CD4-positive, alpha-beta T cell (primary cell): ENCODE results near the gene RNF5. TPM values are rescaled to one million over a fixed set of nuclear protein-coding genes. Genes with fewer than 3 reads are reported as not detected.

Experiments used
- ATAC-seq: fragments of 200-7000 bp; cut with Tn5 transposase; one replicate; pipeline ENCODE4 v1.10.0; 2022; ENCODE audit warnings: mild to moderate bottlenecking; ENCODE audit not compliant: poor library complexity
- CTCF ChIA-PET: fragments of 350-600 bp; sonication (Branson Sonifier 250); formaldehyde crosslinking; loops from one replicate; lab custom pipeline; 2021; ENCODE audit warnings: antibody characterized with exemption, inconsistent platforms; lab: Charles Lee
- POLR2A ChIA-PET: fragments of 350-600 bp; sonication (Branson Sonifier 250); formaldehyde crosslinking; loops from one replicate; lab custom pipeline; 2021; ENCODE audit warnings: antibody characterized with exemption, inconsistent platforms; lab: Charles Lee
- DNase-seq, 14 experiments: peaks; one replicate each; pipeline ENCODE4 v3.0.0-alpha.2; 2013 to 2020; ENCODE audit warnings: mixed read lengths in 2 of 14
- H3K27ac ChIP-seq, 2 donors: one replicate each; pipeline versions ENCODE4 v1.5.1 to v1.7.0; 2013; ENCODE audit warnings: low read length in 2 of 2, low read depth in 1 of 2, mild to moderate bottlenecking in 1 of 2
- H3K27me3 ChIP-seq, 2 experiments: 1 replicate in 1 of 2; 2 replicates in 1 of 2; pipeline versions ENCODE4 v1.6.1 to v1.7.0; 2013; ENCODE audit warnings: low read length in 2 of 2, control low read depth in 1 of 2, mild to moderate bottlenecking in 1 of 2, moderate library complexity in 1 of 2; ENCODE audit not compliant: insufficient read depth in 2 of 2, control insufficient read depth in 1 of 2
- H3K36me3 ChIP-seq: one replicate; pipeline ENCODE4 v1.6.1; 2013; ENCODE audit warnings: low read length, control low read depth; ENCODE audit not compliant: insufficient read depth
- H3K4me1 ChIP-seq: one replicate; pipeline ENCODE4 v1.6.1; 2013; ENCODE audit warnings: low read length, control low read depth; ENCODE audit not compliant: insufficient read depth
- H3K4me3 ChIP-seq: one replicate; pipeline ENCODE4 v1.5.1; 2013; ENCODE audit warnings: mild to moderate bottlenecking, low read length, moderate library complexity
- H3K9me3 ChIP-seq, 2 experiments: 1 replicate in 1 of 2; 2 replicates in 1 of 2; pipeline versions ENCODE4 v1.6.1 to v1.7.0; 2013; ENCODE audit warnings: low read length in 2 of 2, mild to moderate bottlenecking in 2 of 2, control low read depth in 1 of 2, moderate library complexity in 1 of 2; ENCODE audit not compliant: control insufficient read depth in 1 of 2, insufficient read depth in 1 of 2
- H3K27ac Mint-ChIP-seq: one replicate; pipeline ENCODE4 v1.8.0; 2020; ENCODE audit warnings: mixed read lengths
- H3K27me3 Mint-ChIP-seq: one replicate; pipeline ENCODE4 v1.8.0; 2021; ENCODE audit warnings: mixed read lengths
- H3K36me3 Mint-ChIP-seq: one replicate; pipeline ENCODE4 v1.8.0; 2021; ENCODE audit warnings: low read depth, mixed read lengths
- H3K4me1 Mint-ChIP-seq: one replicate; pipeline ENCODE4 v1.8.0; 2021; ENCODE audit warnings: low read depth, mixed read lengths
- H3K4me3 Mint-ChIP-seq: one replicate; pipeline ENCODE4 v1.8.0; 2020; ENCODE audit warnings: mild to moderate bottlenecking, mixed read lengths
- H3K9me3 Mint-ChIP-seq: one replicate; pipeline ENCODE4 v1.8.0; 2020; ENCODE audit warnings: mixed read lengths
- CTCF ChIP-seq: fragments of 200-600 bp; IDR thresholded peaks from one replicate; pipeline ENCODE4 v1.8.0; 2022; ENCODE audit warnings: antibody characterized with exemption, mild to moderate bottlenecking
- intact Hi-C, 2 experiments: fragments of 100-400 bp; cut with DNase I in 1 of 2; cut with micrococcal nuclease in 1 of 2; formaldehyde crosslinking; loops; one replicate each; pipeline versions ENCODE4 v1.15.1 to v1.9.0; 2023 to 2025; cut with DNase I, micrococcal nuclease
- total RNA-seq, 174 experiments: library from RNA in 2 of 174; stranded (reverse) in 2 of 174; gene quantifications; one replicate each; pipeline ENCODE4 v1.2.3 and lab custom pipeline; 2021 to 2026

RNF5 gene
- total RNA-seq, 2 experiments from 2014 or later = 9.6 to 9.9 TPM

DNA sequence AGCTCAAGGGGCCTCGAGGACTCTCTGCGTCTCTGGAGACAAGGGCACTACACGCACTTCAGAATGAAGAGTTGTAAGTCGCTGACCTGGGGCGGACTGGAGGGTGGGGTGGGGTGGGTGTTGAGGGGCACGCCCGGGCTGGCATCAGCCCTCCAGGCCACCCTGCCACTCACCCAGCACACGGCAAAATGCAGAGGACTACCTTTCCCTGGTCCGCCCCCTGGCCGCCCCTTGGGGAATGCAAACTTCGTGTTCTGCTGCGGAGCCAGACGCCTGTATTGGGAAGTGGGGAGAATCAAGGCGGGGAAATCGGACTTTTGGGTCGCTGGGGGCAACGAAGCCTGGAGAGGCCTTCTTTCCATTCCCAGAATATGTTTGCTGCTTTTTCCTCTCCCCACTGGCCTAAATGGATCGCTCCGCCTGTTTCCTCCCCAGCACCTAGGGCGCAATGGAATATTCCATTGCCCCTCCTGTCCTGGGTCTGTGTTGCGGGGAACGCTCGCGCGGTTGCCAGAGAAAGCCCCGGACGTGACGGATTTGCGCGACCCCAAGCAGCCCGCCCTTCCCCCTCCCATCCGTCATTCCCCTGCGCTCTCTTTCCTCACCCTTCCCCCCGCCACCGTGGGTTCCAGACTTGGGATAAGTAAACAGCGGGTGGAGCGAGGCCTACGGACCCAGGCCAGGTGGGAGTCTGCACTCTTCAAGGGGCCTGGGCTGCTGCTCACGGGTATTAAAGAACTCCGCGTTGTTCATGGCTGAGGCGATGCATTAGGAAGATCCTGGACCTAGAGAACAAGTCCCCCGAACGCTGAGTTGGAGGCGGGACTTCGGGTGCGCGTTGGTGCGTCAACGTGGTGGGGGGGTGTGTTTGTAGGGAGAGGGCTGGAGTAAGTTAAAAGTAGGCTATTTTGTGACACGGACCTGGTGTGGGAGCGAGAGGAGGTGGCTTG, 24.4 kb upstream of the RNF5 start, which contains the start of gene PPT2:
PPT2 (plus strand) TSS at position 578 of the 950 bp plus-strand sequence. CDS start 454 bp downstream, outside the sequence.
- Mint-ChIP-seq H3K4me1 (peaks cover 65% of the 10 kb centered on the region), H3K27ac (peak within 1 kb of the TSS; percentile 88), H3K9me3 (no peaks in the 10 kb centered on the region), H3K27me3 (peaks cover 22% of the 10 kb centered on the region), H3K4me3 (peak within 1 kb of the TSS; percentile 96), H3K36me3 (peaks cover 27% of the 10 kb centered on the region)
- CTCF ChIA-PET = interaction anchor here (1.2 to 1.3 kb wide), 3 partner anchors 26 to 42 kb away, joined by 5 to 9 read pairs (median 8); partner anchors contain the start of gene ATF6B
- Histone ChIP-seq H3K9me3 (peaks cover 0 to 4% of the 10 kb centered on the region in 2 experiments), H3K27ac (peak within 1 kb of the TSS; percentile 51 to 67), H3K36me3 (peaks cover 13% of the 10 kb centered on the region), H3K4me1 (peaks cover 57% of the 10 kb centered on the region), H3K4me3 (peak within 1 kb of the TSS; percentile 80), H3K27me3 (peaks cover 4 to 14% of the 10 kb centered on the region in 2 experiments)
- DNase-seq = peak; percentile 38 to 88 (median 64)
- POLR2A ChIA-PET = interaction anchor here (0.5 to 1.2 kb wide), 7 partner anchors 11 to 106 kb away, joined by 3 to 10 read pairs (median 5); partner anchors contain the start of genes AGPAT1, ATF6B, EGFL8 and FKBPL
- ATAC-seq = peak; percentile 67
- intact Hi-C loops = loop anchor here (1.0 to 10.0 kb wide), 6 partner anchors 23 to 109 kb away; partner anchors contain the start of genes FKBPL (in 2 of the 2) and RNF5 (in 1 of the 2)
- TF ChIP-seq CTCF = no peak

GRCh38 chr6:32154514-32155161, 23.6 kb upstream of the RNF5 start:
- Mint-ChIP-seq H3K9me3 (no peaks in the 10 kb centered on the region), H3K4me1 (peaks cover 60% of the 10 kb centered on the region), H3K4me3 (peak overlapping the region; percentile 96), H3K36me3 (peaks cover 29% of the 10 kb centered on the region), H3K27ac (peak overlapping the region; percentile 88), H3K27me3 (peaks cover 18% of the 10 kb centered on the region)
- Histone ChIP-seq H3K9me3 (no peaks in the 10 kb centered on the region), H3K27ac (peak overlapping the region; percentile 51 to 67), H3K4me3 (peak overlapping the region; percentile 80), H3K4me1 (peaks cover 49% of the 10 kb centered on the region), H3K36me3 (peaks cover 13% of the 10 kb centered on the region), H3K27me3 (peaks cover 0 to 6% of the 10 kb centered on the region in 2 experiments)
- ATAC-seq (peak; percentile 64), DNase-seq (peak; percentile 43 to 85 (median 59))
- intact Hi-C loops = loop anchor here (1.0 to 10.0 kb wide), 7 partner anchors 24 to 110 kb away; partner anchors contain the start of genes FKBPL (in 2 of the 2) and RNF5 (in 1 of the 2)
- peak; percentile 71 for TF ChIP-seq CTCF
- CTCF ChIA-PET = interaction anchor here (1.2 to 1.3 kb wide), 3 partner anchors 27 to 41 kb away, joined by 5 to 9 read pairs (median 8); partner anchors contain the start of gene ATF6B
- POLR2A ChIA-PET = interaction anchor here (0.8 to 1.2 kb wide), 6 partner anchors 10 to 107 kb away, joined by 3 to 10 read pairs (median 4); partner anchors contain the start of genes AGPAT1, ATF6B, EGFL8 and FKBPL

- Mint-ChIP-seq H3K27ac (no peak overlapping the region), H3K27me3 (peaks cover 3% of the 10 kb centered on the region), H3K4me1 (peaks cover 41% of the 10 kb centered on the region), H3K9me3 (no peaks in the 10 kb centered on the region), H3K36me3 (peaks cover 30% of the 10 kb centered on the region), H3K4me3 (no peak overlapping the region)
- ATAC-seq = no peak
- H3K4me1 ChIP-seq = peaks cover 39% of the 10 kb centered on the region
- H3K4me3 ChIP-seq = no peak overlapping the region
- no peak for DNase-seq
- H3K36me3 ChIP-seq = peaks cover 13% of the 10 kb centered on the region
- ChIA-PET POLR2A (no interaction called here), CTCF (no interaction called here)
- no peak for TF ChIP-seq CTCF
- H3K9me3 ChIP-seq = no peaks in the 10 kb centered on the region
- intact Hi-C loops = loop anchor here in 1 of 2 experiments (1.0 to 10.0 kb wide), 2 partner anchors 15 to 112 kb away; no protein-coding TSS in a partner anchor
- no peaks in the 10 kb centered on the region for H3K27me3 ChIP-seq
- no peak overlapping the region for H3K27ac ChIP-seq
Measured at GRCh38 chr6:32156891-32157290, 21.3 kb upstream of the RNF5 start.
